GM23248 (cell line): Measurements from ENCODE around the gene KLHL4. TPM values are rescaled to one million over a fixed set of nuclear protein-coding genes. Genes with fewer than 3 reads are reported as not detected.
"Not testable (repeated sequence)": the region's sequence is repeated elsewhere in the genome, so short reads cannot be mapped to it uniquely, and the experiment has no call there.

ENCODE experiments used
- DNase-seq: peaks from one replicate; pipeline ENCODE4 v3.0.0-alpha.2; 2015
- H2AFZ ChIP-seq: fragments of 200-600 bp; sonication (generic); 2 replicates; pipeline ENCODE4 v1.6.1; 2016; ENCODE audit warnings: antibody characterized with exemption
- H3F3A ChIP-seq: fragments of 200-600 bp; sonication (generic); 2 replicates; pipeline ENCODE4 v1.6.1; 2016; ENCODE audit warnings: mild to moderate bottlenecking, antibody characterized with exemption, mixed run types; ENCODE audit not compliant: insufficient read depth
- H3K27ac ChIP-seq: fragments of 200-600 bp; sonication (generic); 2 replicates; pipeline ENCODE4 v1.5.1; 2016; ENCODE audit warnings: mild to moderate bottlenecking
- H3K27me3 ChIP-seq: fragments of 200-600 bp; sonication (generic); replicated peaks from 2 replicates; pipeline ENCODE4 v1.6.1; 2016; ENCODE audit warnings: mild to moderate bottlenecking; ENCODE audit not compliant: insufficient read depth
- H3K36me3 ChIP-seq: fragments of 200-600 bp; sonication (generic); 2 replicates; pipeline ENCODE4 v1.6.1; 2016; ENCODE audit warnings: low read depth, mild to moderate bottlenecking
- H3K4me1 ChIP-seq: fragments of 200-600 bp; sonication (generic); 2 replicates; pipeline ENCODE4 v1.6.1; 2016; ENCODE audit warnings: mild to moderate bottlenecking; ENCODE audit not compliant: insufficient read depth
- H3K4me2 ChIP-seq: fragments of 200-600 bp; sonication (generic); one replicate; pipeline ENCODE4 v1.6.1; 2016; ENCODE audit warnings: mild to moderate bottlenecking; ENCODE audit not compliant: unreplicated experiment
- H3K4me3 ChIP-seq: fragments of 200-600 bp; sonication (generic); 2 replicates; pipeline ENCODE4 v1.5.1; 2016; ENCODE audit warnings: mild to moderate bottlenecking
- H3K79me2 ChIP-seq: fragments of 200-600 bp; sonication (generic); 2 replicates; pipeline ENCODE4 v1.6.1; 2016; ENCODE audit warnings: mild to moderate bottlenecking; ENCODE audit not compliant: insufficient read depth
- H3K9ac ChIP-seq: fragments of 200-600 bp; sonication (generic); 2 replicates; pipeline ENCODE4 v1.6.1; 2016; ENCODE audit warnings: mild to moderate bottlenecking
- H3K9me2 ChIP-seq: fragments of 200-600 bp; sonication (generic); 2 replicates; pipeline ENCODE4 v1.6.1; 2016; ENCODE audit warnings: mixed run types, mild to moderate bottlenecking, moderate library complexity; ENCODE audit not compliant: insufficient read depth
- H3K9me3 ChIP-seq: fragments of 200-600 bp; sonication (generic); one replicate; pipeline ENCODE4 v1.6.1; 2017; ENCODE audit warnings: low read depth
- H4K20me1 ChIP-seq: fragments of 200-600 bp; sonication (generic); 2 replicates; pipeline ENCODE4 v1.6.0; 2016; ENCODE audit not compliant: insufficient read depth
- EZH2 ChIP-seq: fragments of 200-600 bp; sonication (generic); IDR thresholded peaks from 2 replicates; pipeline ENCODE4 v1.6.1; 2018; ENCODE audit warnings: antibody characterized with exemption, mild to moderate bottlenecking; ENCODE audit not compliant: insufficient read depth, poor library complexity, severe bottlenecking
- EZH2phosphoT487 ChIP-seq: fragments of 200-600 bp; sonication (generic); IDR thresholded peaks from 2 replicates; pipeline ENCODE4 v1.6.1; 2018; ENCODE audit warnings: antibody characterized with exemption, moderate library complexity, mild to moderate bottlenecking, low read depth; ENCODE audit not compliant: insufficient read depth
- WGBS, 2 experiments: methylation state at CpG; one replicate each; pipeline ENCODE4 v1.1.6; 2015 to 2017; ENCODE audit warnings: low lambda C conversion rate in 2 of 2, low coverage in 1 of 2; ENCODE audit errors: missing lambda C conversion rate in 2 of 2; 5-methylcytosine and 5-hydroxymethylcytosine counted together
- in situ Hi-C: fragments of 300-500 bp; cut with MboI; formaldehyde crosslinking; loops from 2 replicates; pipeline ENCODE4 v1.15.0; 2020
- polyA plus RNA-seq: library from polyadenylated mRNA; unstranded; fragments of >200 nt; fragmentation: Nextera tagmentation; extraction: Ambion mirVana; gene quantifications from 2 replicates; pipeline ENCODE4 v1.2.1, GENCODE V29; 2016
- total RNA-seq: library from RNA; depleted of rRNA; stranded (reverse); fragments of >200 nt; shearing (Covaris generic); gene quantifications from 2 replicates; pipeline ENCODE4 v1.2.3, GENCODE V29; 2014; rRNA removed

KLHL4 gene
- total RNA-seq = 0.11 TPM in 1 of 2 replicates, not detected in the other
- polyA plus RNA-seq = not detected in 2 replicates

GRCh38 chrX:87517571-87518141 lies at the start of gene KLHL4:
KLHL4 (plus strand) TSS chrX:87517802; CDS start chrX:87517894, 92 bp downstream.
- Histone ChIP-seq H3K9ac (no peak within 1 kb of the TSS), H3K27ac (no peak within 1 kb of the TSS), H3K4me3 (no peak within 1 kb of the TSS), H3F3A (no peaks in the 10 kb centered on the region), H3K79me2 (no peaks in the 10 kb centered on the region), H3K4me1 (no peaks in the 10 kb centered on the region), H3K9me3 (no peaks in the 10 kb centered on the region), H4K20me1 (no peaks in the 10 kb centered on the region), H3K4me2 (no peak within 1 kb of the TSS), H2AFZ (no peak within 1 kb of the TSS), H3K36me3 (no peaks in the 10 kb centered on the region), H3K27me3 (no peaks in the 10 kb centered on the region), H3K9me2 (no peaks in the 10 kb centered on the region)
- peak; percentile 5 for DNase-seq
- in situ Hi-C loops = no loop called here
- 0 to 3% methylated on average over 5 to 8 of the region's 8 CpGs for WGBS, 2 experiments
- TF ChIP-seq EZH2 = no peak
- no peak for TF ChIP-seq EZH2phosphoT487

GRCh38 chrX:87468941-87469340 lies 48.7 kb upstream of the KLHL4 start:
- Histone ChIP-seq H3K9ac (no peak overlapping the region), H3K9me3 (no peaks in the 10 kb centered on the region), H3K4me2 (no peak overlapping the region), H3K27me3 (no peaks in the 10 kb centered on the region), H2AFZ (no peak overlapping the region), H3K9me2 (no peaks in the 10 kb centered on the region), H3K36me3 (no peaks in the 10 kb centered on the region), H3K4me3 (no peak overlapping the region), H3K79me2 (no peaks in the 10 kb centered on the region), H3K4me1 (no peaks in the 10 kb centered on the region), H4K20me1 (no peaks in the 10 kb centered on the region), H3K27ac (no peak overlapping the region), H3F3A (no peaks in the 10 kb centered on the region)
- DNase-seq = no peak
- 0 to 13% methylated on average over 2 of the region's 2 CpGs for WGBS, 2 experiments
- in situ Hi-C loops = no loop called here
- TF ChIP-seq EZH2phosphoT487 (no peak), EZH2 (no peak)

GRCh38 chrX:87475793-87476192 lies 41.8 kb upstream of the KLHL4 start:
- no peaks in the 10 kb centered on the region for H3K36me3 ChIP-seq
- no peak for DNase-seq
- H3K79me2 ChIP-seq = no peaks in the 10 kb centered on the region
- no peak overlapping the region for H3K9ac ChIP-seq
- in situ Hi-C loops = no loop called here
- H3F3A ChIP-seq = no peaks in the 10 kb centered on the region
- no peak for TF ChIP-seq EZH2
- TF ChIP-seq EZH2phosphoT487 = no peak
- no peaks in the 10 kb centered on the region for H4K20me1 ChIP-seq
- H3K9me2 ChIP-seq = no peaks in the 10 kb centered on the region
- no peak overlapping the region for H3K4me2 ChIP-seq
- WGBS, 2 experiments = 0 to 20% methylated on average over 1 of the region's 1 CpG
- H3K9me3 ChIP-seq = no peaks in the 10 kb centered on the region
- H3K4me1 ChIP-seq = no peaks in the 10 kb centered on the region
- no peak overlapping the region for H2AFZ ChIP-seq
- no peaks in the 10 kb centered on the region for H3K27me3 ChIP-seq
- H3K27ac ChIP-seq = no peak overlapping the region
- H3K4me3 ChIP-seq = no peak overlapping the region

- H3F3A ChIP-seq, H3K4me3 ChIP-seq, in situ Hi-C loops, H2AFZ ChIP-seq, H3K9me3 ChIP-seq, H3K9me2 ChIP-seq, H3K27ac ChIP-seq, H3K79me2 ChIP-seq, H3K4me1 ChIP-seq, H3K9ac ChIP-seq, H4K20me1 ChIP-seq, DNase-seq, H3K36me3 ChIP-seq, H3K4me2 ChIP-seq, H3K27me3 ChIP-seq: not testable (repeated sequence)
- 46 to 70% methylated on average over 7 to 16 of the region's 16 CpGs for WGBS, 2 experiments
Observed at GRCh38 chrX:87478703-87479102, 38.9 kb upstream of the KLHL4 start.

GRCh38 chrX:87489071-87489470 lies 28.5 kb upstream of the KLHL4 start:
- Histone ChIP-seq H3K4me2 (no peak overlapping the region), H3F3A (no peaks in the 10 kb centered on the region), H3K4me3 (no peak overlapping the region), H3K9me2 (no peaks in the 10 kb centered on the region), H3K79me2 (no peaks in the 10 kb centered on the region), H3K36me3 (no peaks in the 10 kb centered on the region), H4K20me1 (no peaks in the 10 kb centered on the region), H3K9me3 (no peaks in the 10 kb centered on the region), H3K27me3 (no peaks in the 10 kb centered on the region), H3K9ac (no peak overlapping the region), H3K27ac (no peak overlapping the region), H2AFZ (no peak overlapping the region), H3K4me1 (no peaks in the 10 kb centered on the region)
- no peak for DNase-seq
- no peak for TF ChIP-seq EZH2
- in situ Hi-C loops = no loop called here
- WGBS, 2 experiments = 0 to 9% methylated on average over 2 of the region's 2 CpGs
